Right atrium auricular region (tissue), 2 donors: Measurements from ENCODE around the gene KCNIP1. TPM values are rescaled to one million over a fixed set of nuclear protein-coding genes. Genes with fewer than 3 reads are reported as not detected.

ENCODE experiments used
- DNase-seq: peaks from one replicate; pipeline ENCODE4 v3.0.0-alpha.2; 2019; ENCODE audit warnings: low spot score
- H3K27ac ChIP-seq, 2 donors: fragments of 200-600 bp; sonication (generic); 1 replicate in 1 of 2; 2 replicates in 1 of 2; pipeline ENCODE4 v1.5.1; 2016 to 2019
- H3K27me3 ChIP-seq, 2 donors: fragments of 200-600 bp; sonication (generic); one replicate each; pipeline versions ENCODE4 v1.5.1 to v1.6.0; 2017 to 2019
- H3K36me3 ChIP-seq: fragments of 200-600 bp; sonication (generic); one replicate; pipeline ENCODE4 v1.5.1; 2016
- H3K4me1 ChIP-seq, 2 donors: fragments of 200-600 bp; sonication (generic); one replicate each; pipeline versions ENCODE4 v1.5.1 to v1.6.0; 2017 to 2019
- H3K4me3 ChIP-seq, 2 donors: fragments of 200-600 bp; sonication (generic); 1 replicate in 1 of 2; 2 replicates in 1 of 2; pipeline ENCODE4 v1.5.1; 2017 to 2019; ENCODE audit warnings: mild to moderate bottlenecking in 1 of 2, moderate library complexity in 1 of 2
- H3K9me3 ChIP-seq, 2 donors: fragments of 200-600 bp; sonication (generic); one replicate each; pipeline ENCODE4 v1.5.1; 2019
- total RNA-seq, 2 donors: library from RNA; depleted of rRNA; stranded (reverse); fragments of >200 nt; gene quantifications; one replicate each; pipeline ENCODE4 v1.1.0, GENCODE V29; 2016
- TF ChIP-seq, protein P1 (sequence below), 2 donors: fragments of 200-600 bp; sonication (generic); IDR thresholded peaks; one replicate each; pipeline ENCODE4 v1.5.1; 2019; ENCODE audit warnings: antibody characterized with exemption in 2 of 2

The KCNIP1 gene
- total RNA-seq, 2 donors from 2014 or later = not detected

DNA sequence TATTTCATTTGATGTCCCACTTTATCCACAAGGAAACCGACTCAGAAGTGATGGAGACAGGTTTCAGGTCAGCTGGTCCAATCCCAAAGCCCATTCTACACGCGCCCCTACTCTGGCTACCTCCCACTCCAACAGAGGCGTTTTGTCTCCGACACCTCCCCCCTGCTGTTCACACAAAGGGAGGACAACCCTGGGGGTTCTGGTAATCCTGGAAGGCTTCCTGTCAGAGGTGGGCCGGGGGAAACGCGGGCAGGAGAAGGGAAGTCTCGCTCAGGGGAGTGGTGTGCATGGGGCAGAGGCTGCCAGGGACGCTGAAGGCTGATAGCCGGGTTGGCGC, 240.0 kb downstream of the KCNIP1 start:
- no peak overlapping the region for H3K27ac ChIP-seq
- peak overlapping the region in 1 of 2 donors; percentile 33 for H3K4me3 ChIP-seq
- TF ChIP-seq, protein P1, sequence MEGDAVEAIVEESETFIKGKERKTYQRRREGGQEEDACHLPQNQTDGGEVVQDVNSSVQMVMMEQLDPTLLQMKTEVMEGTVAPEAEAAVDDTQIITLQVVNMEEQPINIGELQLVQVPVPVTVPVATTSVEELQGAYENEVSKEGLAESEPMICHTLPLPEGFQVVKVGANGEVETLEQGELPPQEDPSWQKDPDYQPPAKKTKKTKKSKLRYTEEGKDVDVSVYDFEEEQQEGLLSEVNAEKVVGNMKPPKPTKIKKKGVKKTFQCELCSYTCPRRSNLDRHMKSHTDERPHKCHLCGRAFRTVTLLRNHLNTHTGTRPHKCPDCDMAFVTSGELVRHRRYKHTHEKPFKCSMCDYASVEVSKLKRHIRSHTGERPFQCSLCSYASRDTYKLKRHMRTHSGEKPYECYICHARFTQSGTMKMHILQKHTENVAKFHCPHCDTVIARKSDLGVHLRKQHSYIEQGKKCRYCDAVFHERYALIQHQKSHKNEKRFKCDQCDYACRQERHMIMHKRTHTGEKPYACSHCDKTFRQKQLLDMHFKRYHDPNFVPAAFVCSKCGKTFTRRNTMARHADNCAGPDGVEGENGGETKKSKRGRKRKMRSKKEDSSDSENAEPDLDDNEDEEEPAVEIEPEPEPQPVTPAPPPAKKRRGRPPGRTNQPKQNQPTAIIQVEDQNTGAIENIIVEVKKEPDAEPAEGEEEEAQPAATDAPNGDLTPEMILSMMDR (IDR thresholded peaks at IDR 0.05) = no peak
- no peaks in the 10 kb centered on the region for H3K9me3 ChIP-seq
- no peaks in the 10 kb centered on the region for H3K27me3 ChIP-seq
- H3K4me1 ChIP-seq = peaks cover 0 to 43% of the 10 kb centered on the region in 2 donors
- no peaks in the 10 kb centered on the region for H3K36me3 ChIP-seq
- DNase-seq = no peak

- peak; percentile 57 for DNase-seq
- H3K36me3 ChIP-seq = no peaks in the 10 kb centered on the region
- peak overlapping the region; percentile 62 to 76 for H3K27ac ChIP-seq
- H3K4me3 ChIP-seq = no peak overlapping the region
- TF ChIP-seq, protein P1 (IDR thresholded peaks at IDR 0.05) = no peak
- H3K9me3 ChIP-seq = no peaks in the 10 kb centered on the region
- H3K4me1 ChIP-seq = peaks cover 0 to 43% of the 10 kb centered on the region in 2 donors
- no peaks in the 10 kb centered on the region for H3K27me3 ChIP-seq
Measured at GRCh38 chr5:170745481-170746071, 241.8 kb downstream of the KCNIP1 start.

GRCh38 chr5:170746075-170746960, 242.5 kb downstream of the KCNIP1 start:
- Histone ChIP-seq H3K4me1 (peaks cover 0 to 43% of the 10 kb centered on the region in 2 donors), H3K27ac (peak overlapping the region; percentile 62 to 76), H3K4me3 (no peak overlapping the region), H3K27me3 (no peaks in the 10 kb centered on the region), H3K36me3 (no peaks in the 10 kb centered on the region), H3K9me3 (no peaks in the 10 kb centered on the region)
- DNase-seq = peak; percentile 56
- TF ChIP-seq, protein P1 (IDR thresholded peaks at IDR 0.05) = no peak

DNA sequence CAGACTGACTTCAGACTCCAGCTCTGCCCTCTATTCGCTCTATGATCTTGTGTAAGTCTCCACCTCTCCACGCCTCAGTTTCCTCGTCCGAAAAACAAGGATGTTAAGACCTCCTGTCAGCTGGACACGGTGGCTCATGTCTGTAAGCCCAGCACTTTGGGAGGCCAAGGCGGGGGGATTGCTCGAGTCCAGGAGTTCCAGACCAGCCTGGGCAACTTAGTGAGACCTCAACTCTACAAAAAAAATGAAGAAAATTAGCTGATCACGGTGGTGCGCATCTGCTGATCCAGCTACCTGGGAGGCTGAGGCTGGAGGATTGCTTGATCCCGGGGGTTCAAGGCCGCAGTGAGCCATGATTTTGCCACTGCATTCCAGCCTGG, 243.1 kb downstream of the KCNIP1 start:
- Histone ChIP-seq H3K9me3 (no peaks in the 10 kb centered on the region), H3K4me1 (peaks cover 0 to 49% of the 10 kb centered on the region in 2 donors), H3K36me3 (no peaks in the 10 kb centered on the region), H3K4me3 (no peak overlapping the region), H3K27me3 (no peaks in the 10 kb centered on the region), H3K27ac (peak overlapping the region in 1 of 2 donors; percentile 76)
- peak; percentile 55 for DNase-seq
- TF ChIP-seq, protein P1 (IDR thresholded peaks at IDR 0.05) = no peak

- no peak overlapping the region for H3K4me3 ChIP-seq
- H3K27ac ChIP-seq = peak overlapping the region; percentile 39 to 76
- no peaks in the 10 kb centered on the region for H3K36me3 ChIP-seq
- H3K27me3 ChIP-seq = no peaks in the 10 kb centered on the region
- H3K9me3 ChIP-seq = no peaks in the 10 kb centered on the region
- peak; percentile 56 for DNase-seq
- TF ChIP-seq, protein P1 (IDR thresholded peaks at IDR 0.05) = no peak
- H3K4me1 ChIP-seq = peaks cover 0 to 53% of the 10 kb centered on the region in 2 donors
Measured at GRCh38 chr5:170747357-170747756, 243.5 kb downstream of the KCNIP1 start.
